GM19328 (cell line): ENCODE data around the gene CRYBG1.
"Not testable (repeated sequence)": the region's sequence is repeated elsewhere in the genome, so short reads cannot be mapped to it uniquely, and the experiment has no call there.

Experiments
- ATAC-seq: cut with Tn5 transposase; IDR thresholded peaks from one replicate; pipeline ENCODE4 v1.9.1; 2021; ENCODE audit warnings: mild to moderate bottlenecking, moderate library complexity; ENCODE audit not compliant: unreplicated experiment

CRYBG1 gene

DNA sequence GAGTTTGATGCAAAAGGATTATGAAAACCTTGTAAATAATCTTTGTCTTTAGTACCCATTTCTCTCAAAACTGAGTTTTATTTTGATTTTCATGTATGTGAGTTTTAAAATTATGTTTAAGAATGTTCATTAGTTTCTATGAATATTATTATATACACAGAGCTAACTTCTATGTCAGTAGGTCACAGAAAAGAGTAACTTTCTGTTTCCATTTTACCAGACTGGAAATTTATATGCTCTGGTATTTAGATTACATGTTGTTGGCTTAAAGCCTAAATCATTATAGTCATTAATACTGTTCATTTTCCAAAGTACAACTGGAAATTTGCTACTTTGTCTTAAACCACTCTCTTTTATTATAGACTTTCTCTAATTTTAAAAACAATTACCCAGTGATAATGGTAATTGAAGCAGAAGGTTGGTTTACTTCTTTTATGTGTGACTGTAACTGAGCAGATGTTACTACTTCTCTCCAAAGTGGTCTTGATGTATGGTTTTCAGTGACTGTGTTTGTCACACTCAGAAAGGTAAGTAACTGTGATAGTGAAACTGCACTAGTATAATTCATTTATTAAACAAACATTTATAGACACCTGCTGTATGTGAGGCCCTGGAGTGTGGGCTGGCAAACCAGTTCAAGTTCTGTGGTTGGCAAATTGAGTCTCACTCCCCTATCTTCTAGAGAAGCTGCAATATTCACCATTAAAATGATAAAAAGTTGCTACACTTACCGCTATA is 13.2 kb downstream of the CRYBG1 start:
- ATAC-seq = no peak

DNA sequence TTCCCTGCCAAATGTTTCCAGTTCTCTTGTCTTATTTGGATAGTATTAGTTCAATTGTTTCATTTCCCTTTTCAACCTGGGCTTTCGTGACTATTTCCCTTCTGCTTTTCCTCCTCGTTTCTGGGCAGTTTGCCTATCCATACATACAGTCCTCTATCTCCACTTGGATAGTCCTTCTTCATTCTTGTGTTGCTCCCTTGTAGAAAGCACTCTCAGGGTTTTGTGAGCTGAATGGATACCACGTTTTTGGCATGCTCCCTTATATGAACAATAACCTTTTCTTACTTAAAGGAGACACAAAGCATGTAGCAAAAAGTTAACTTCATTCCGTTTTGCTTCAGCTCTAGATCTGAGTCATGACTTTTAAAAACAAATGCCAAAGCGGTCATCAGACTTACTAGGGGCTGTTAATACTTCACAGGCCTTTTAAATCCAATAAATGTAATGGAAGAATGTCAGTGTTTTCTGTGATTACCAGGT is 16.6 kb downstream of the CRYBG1 start:
- ATAC-seq = no peak

DNA sequence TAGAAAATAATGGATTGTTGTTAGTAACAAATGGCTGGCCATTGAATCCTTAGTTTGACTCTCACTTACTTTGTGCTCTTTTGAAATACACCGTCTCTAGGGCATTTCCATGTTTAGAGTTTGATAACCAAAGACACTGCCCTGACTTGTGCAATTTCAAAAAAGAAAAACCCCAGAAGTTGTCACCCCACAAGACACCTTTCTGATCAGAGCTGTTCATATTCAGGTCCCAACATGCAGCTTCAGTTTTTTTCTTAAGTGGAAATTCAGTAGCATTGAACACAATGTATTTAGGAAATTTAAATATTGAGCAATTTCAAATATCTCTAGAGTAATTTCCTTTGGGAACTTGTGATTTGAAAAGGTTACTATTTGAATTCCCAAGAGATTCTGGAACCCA is 19.4 kb downstream of the CRYBG1 start:
- no peak for ATAC-seq

DNA sequence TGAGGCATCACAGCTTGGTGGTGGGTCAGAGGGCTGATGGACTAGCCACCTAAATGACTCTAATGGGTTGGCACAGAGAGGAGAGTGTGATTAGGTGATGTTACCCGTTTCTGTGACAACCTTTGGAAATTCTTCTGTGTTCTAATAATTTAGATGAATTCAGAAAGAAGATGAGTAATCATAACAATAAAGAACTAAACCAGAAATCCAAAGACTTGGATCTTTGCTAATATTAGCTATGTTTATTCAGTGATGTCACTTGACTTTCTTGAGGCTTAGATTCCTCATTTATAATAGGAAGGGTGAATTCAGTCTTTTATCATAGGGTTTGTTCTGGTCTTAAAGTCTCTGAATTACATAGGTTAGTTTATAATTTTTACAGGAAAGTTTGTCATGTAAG is 19.9 kb downstream of the CRYBG1 start:
- ATAC-seq = no peak

DNA sequence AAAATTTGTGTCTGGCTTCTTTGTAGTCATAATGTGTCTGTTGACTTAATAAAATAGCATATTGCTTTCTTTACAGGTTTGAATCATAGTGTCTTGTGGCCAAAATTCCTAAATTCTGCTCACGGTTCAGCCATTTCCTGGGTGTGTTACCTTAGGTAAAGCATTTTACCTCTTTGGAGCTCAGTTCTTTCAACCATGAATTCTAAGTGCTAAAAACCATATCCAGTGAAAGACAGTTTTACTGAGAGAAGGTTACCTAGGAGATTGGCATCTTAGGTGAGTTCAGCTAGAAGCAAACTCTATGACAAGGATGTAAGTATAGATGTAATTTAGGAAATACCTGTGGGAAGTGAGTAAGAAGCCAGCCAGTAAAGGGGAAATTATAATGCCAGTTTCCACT is 20.7 kb downstream of the CRYBG1 start:
- ATAC-seq = no peak

DNA sequence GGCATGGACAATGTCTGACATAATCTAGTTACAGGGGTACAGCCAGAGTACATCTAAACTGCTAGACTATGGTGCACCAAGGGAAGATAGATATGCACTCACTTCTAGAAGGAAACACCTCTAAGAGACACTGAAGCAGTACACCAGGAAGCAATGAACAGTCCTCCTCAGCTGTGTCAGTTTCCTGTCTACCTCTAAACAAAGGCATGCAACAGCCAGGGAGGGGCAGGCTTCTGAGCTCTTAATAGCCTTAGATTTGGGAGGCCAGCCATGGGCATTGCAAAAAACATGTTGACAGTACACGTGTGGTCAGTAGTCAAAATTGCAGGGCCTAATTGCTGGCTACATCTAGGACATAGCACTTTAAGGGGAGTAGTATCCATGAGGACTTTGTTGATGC is 21.4 kb downstream of the CRYBG1 start:
- ATAC-seq = no peak

- no peak for ATAC-seq
Measured at GRCh38 chr6:106383573-106383972, 23.1 kb downstream of the CRYBG1 start.

DNA sequence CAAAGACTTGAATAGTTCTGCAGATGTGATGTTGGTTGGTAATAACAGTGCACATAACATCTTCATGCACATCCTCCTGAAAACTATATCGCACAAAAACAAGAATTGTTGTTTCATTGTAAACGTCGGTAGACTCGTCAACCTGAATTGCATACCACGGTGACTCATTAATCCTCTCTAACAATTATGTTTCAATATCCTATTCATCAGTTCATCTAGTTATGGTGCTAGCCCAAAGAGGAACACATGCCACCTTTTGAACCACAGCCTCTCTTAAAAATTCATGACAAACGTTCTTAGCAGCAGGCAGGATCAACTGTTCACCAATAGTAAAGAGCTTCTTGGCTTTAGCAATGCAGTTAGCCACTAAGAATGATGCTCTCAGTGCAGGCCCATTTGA is 25.0 kb downstream of the CRYBG1 start:
- no peak for ATAC-seq

GRCh38 chr6:106387875-106388274 is 27.4 kb downstream of the CRYBG1 start:
- no peak for ATAC-seq

DNA sequence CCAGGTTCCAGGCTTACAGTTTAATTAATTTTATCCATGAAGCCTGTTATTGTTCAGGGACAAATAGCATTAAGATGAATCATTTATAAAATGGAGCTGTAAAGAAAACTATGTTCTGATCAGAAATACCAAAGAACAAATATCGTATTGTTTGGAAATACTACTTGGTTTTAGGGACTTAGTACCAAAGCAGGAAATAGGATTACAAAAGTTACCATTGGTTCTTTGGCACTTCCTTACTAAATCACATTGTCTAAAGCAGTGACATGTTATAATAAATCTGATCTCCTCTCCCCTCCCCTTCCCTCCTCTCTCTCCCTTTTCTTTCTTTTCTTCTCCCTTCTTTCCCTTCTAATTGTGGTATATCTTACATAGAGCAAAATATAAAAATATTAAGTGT is 29.6 kb downstream of the CRYBG1 start:
- ATAC-seq = no peak

DNA sequence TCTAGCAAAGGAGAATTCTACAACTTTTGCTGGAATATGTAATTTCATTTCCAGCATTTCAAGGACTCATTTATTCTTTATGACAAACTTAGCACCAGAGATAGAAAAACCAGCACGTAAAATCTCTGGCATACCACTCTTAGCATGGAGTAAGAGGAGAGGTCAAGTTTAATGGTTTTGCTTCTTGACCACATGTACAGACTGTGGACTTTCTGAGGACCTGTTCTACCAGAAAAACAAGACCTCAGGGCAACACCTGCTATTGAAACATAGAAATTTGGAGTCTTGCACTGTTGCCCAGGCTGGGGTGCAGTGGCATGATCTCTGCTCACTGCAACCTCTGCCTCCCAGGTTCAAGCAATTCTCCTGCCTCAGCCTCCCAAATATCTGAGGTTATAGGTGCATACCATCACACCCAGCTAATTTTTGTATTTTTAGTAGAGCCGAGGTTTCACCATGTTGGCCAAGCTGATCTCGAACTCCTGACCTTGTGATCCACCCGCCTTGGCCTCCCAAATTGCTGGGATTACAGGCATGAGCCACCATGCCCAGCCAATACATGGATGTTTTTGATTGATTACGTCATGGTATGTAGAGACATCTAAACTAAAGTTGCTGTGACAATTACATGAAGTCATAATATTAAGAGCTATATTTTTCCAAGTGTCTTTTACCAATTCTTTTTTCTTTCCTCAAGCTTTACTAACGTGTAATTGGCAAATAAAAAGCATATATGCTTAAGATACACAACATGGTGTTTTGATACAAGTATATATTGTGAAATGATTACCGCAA is 36.1 kb downstream of the CRYBG1 start:
- no peak for ATAC-seq

GRCh38 chr6:106397431-106397830 is 36.9 kb downstream of the CRYBG1 start:
- ATAC-seq = no peak

DNA sequence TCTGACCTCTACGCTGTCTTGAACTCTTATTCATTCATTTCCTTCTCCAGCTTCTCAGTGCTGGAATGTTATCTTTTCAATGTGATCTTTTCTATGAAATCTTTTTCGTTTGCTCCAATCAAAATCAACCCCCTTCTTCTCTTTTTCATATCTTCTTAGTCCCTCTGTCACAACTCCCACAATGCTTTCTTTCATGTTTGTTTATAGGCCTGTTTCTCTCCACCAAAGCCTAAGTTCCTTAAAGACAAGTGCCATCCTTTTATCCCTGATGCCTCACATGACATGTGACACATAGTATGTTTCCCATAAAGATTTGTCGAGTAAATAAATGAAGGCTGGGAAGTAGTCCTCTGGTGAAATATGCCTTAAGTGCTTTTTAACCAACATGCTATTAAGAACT is 38.1 kb downstream of the CRYBG1 start:
- ATAC-seq = no peak

DNA sequence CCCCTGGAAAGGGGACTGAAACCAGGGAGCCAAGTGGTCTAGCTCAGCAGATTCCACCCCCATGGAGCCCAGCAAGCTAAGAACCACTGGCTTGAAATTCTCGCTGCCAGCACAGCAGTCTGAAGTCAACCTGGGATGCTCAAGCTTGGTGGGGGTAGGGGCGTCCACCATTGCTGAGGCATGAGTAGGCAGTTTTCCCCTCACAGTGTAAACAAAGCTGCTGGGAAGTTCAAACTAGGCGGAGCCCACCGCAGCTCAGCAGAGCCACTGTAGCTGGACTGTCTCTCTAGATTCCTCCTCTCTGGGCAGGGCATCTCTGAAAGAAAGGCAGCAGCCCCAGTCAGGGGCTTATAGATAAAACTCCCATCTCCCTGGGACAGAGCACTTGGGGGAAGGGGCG is 44.5 kb downstream of the CRYBG1 start:
- not testable (repeated sequence) for ATAC-seq

GRCh38 chr6:106411056-106411455 is 50.5 kb downstream of the CRYBG1 start:
- no peak for ATAC-seq

- ATAC-seq = no peak
Measured at GRCh38 chr6:106411643-106412200, 51.2 kb downstream of the CRYBG1 start.

DNA sequence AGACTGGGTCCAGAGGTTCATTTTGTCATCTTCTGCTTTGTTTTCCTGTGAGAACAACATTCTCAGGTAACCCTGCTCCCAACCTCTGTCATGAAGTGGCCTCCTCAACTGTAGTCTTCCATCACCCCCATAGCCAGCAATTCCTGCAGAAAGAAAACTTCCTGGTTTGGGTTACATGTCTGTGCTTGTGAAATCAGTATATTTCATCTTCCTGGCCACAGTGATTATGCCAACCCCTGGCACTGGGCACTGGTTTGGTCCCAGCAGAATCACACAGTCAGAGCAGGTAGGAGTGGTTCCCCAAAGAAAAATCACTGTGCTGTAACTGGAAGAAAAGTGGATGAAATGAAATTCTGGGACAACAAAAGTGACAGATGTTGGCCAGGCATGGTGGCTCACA is 52.5 kb downstream of the CRYBG1 start:
- ATAC-seq = no peak

GRCh38 chr6:106413722-106414121 is 53.2 kb downstream of the CRYBG1 start:
- no peak for ATAC-seq

- ATAC-seq = no peak
Measured at GRCh38 chr6:106415921-106416320, 55.4 kb downstream of the CRYBG1 start.

DNA sequence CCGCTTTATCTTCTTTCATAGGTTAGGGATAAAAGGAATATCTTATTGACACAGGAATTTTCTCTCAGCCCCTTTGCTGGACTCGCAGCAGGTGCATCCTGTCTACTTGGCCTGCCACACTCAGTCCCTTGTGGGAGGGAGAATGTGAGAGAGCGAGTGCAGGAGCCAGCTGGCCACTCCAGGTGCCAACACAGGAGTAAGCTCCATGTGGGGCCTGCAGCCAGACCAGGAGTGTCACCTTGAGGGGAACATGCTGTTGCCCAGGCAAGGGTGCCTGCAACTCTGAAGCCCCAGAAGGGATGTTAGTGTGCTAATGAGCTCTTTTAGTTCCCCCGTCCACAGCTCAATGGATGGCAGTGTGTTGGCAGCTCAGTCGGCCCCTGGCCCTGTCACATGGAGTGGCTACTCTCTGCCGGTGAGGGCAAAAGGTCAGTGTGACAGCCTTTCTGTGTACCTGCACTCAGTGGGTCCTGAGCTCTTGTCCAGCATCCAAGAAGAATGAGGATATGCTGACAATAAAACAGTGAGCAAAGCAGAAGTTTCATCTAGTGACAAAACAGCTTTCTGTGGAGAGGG is 57.1 kb downstream of the CRYBG1 start:
- no peak for ATAC-seq

DNA sequence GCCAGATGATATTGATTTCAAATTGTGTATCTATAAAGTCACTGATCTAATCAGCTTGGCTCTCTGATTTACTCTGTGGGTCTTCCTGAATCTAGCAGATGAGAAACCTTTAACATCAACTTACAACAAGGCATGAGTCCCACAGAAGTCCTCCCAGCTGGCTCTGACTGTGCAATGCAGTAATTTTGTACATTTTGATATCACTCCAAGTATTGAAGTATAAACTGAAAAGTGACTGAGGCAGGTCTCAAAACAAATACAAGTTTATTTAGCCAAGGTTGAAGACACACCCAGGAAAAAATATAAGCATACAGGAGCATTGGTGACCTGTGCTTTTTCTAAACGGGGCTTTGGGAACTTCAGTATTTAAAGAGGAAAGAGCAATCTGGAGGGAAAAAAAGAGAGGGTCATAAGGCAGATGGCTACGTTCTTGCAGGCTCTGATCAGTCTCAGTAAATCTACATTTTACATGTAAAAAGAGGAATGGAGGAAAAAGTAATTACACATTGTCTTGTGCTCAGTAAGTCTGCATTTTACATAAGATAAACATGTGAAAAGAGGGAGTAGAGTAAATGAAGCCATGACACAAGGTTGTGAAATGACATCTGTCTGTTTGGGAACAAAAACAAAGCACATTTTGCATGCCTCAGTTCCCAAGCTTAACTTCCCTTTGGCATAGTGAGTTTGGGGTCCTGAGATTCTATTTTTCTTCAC is 59.5 kb downstream of the CRYBG1 start:
- ATAC-seq = no peak
